Transverse colon (tissue), 4 donors: Measurements from ENCODE around the gene RALGAPA2.

Experiments
- EP300 ChIP-seq: sonication (generic); formaldehyde crosslinking; IDR thresholded peaks from one replicate; pipeline ENCODE4 v1.6.1; 2017; ENCODE audit warnings: antibody characterized with exemption, low read depth
- POLR2A ChIP-seq: fragments of 450-650 bp; IDR thresholded peaks from one replicate; pipeline ENCODE4 v1.6.1; 2016; ENCODE audit warnings: antibody characterized with exemption, mild to moderate bottlenecking, moderate library complexity
- POLR2AphosphoS5 ChIP-seq, 3 donors: sonication (generic); formaldehyde crosslinking; IDR thresholded peaks; one replicate each; pipeline ENCODE4 v1.6.1; 2016; ENCODE audit warnings: antibody characterized with exemption in 3 of 3
- TF ChIP-seq, protein P1 (sequence below), 5 experiments: fragments of 200-600 bp in 3 of 5; fragments of 450-650 bp in 2 of 5; sonication (generic) in 3 of 5; IDR thresholded peaks; 1 replicate in 2 of 5; 2 replicates in 3 of 5; pipeline ENCODE4 v1.5.1; 2016 to 2017; ENCODE audit warnings: antibody characterized with exemption in 5 of 5, inconsistent platforms in 3 of 5, mild to moderate bottlenecking in 2 of 5, moderate library complexity in 1 of 5

DNA sequence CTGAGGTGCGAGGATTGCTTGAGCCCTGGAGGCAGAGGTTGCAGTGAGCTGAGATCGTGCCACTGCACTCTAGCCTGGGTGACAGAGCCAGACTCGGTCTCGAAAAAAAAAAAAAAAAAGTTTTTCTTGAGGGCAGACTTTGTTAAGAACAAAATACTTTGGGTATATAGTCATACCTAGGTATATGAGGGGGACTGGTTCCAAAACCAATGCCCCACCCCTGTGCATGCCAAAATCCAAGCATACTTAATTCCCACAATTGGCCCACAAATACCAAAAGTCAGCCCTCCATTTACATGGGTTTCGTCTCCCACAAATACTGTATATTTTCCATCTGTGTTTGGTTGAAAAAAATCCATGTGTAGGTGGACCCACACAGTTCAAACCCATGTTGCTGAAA is 224.6 kb downstream of the RALGAPA2 start:
- TF ChIP-seq POLR2A: no peak
- TF ChIP-seq, protein P1, sequence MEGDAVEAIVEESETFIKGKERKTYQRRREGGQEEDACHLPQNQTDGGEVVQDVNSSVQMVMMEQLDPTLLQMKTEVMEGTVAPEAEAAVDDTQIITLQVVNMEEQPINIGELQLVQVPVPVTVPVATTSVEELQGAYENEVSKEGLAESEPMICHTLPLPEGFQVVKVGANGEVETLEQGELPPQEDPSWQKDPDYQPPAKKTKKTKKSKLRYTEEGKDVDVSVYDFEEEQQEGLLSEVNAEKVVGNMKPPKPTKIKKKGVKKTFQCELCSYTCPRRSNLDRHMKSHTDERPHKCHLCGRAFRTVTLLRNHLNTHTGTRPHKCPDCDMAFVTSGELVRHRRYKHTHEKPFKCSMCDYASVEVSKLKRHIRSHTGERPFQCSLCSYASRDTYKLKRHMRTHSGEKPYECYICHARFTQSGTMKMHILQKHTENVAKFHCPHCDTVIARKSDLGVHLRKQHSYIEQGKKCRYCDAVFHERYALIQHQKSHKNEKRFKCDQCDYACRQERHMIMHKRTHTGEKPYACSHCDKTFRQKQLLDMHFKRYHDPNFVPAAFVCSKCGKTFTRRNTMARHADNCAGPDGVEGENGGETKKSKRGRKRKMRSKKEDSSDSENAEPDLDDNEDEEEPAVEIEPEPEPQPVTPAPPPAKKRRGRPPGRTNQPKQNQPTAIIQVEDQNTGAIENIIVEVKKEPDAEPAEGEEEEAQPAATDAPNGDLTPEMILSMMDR (IDR thresholded peaks at IDR 0.05): no peak
- TF ChIP-seq EP300: no peak
- no peak for TF ChIP-seq POLR2AphosphoS5 (IDR thresholded peaks at IDR 0.05)
